Measurements from ENCODE around the gene LATS1.
"Not testable (repeated sequence)": the region's sequence is repeated elsewhere in the genome, so short reads cannot be mapped to it uniquely, and the experiment has no call there.

LATS1 gene

GRCh38 chr6:149754548-149754947, 36.6 kb upstream of the LATS1 start:
- DNase-seq (ENCODE audit: low read depth in 2 of 2): no peak
- TF ChIP-seq CTCF (IDR thresholded peaks at IDR 0.05; ENCODE audit: low read depth, low read length): no peak

GRCh38 chr6:149753374-149753637, 35.4 kb upstream of the LATS1 start:
- DNase-seq (ENCODE audit: low read depth in 2 of 2); H3K4me3 ChIP-seq (replicated peaks in 1 of 2; ENCODE audit: low read depth in 2 of 2, low read length in 2 of 2): not testable (repeated sequence)

More at GRCh38 chr6:149754548-149754947, 36.6 kb upstream of the LATS1 start:
- no peak overlapping the region for H3K4me3 ChIP-seq (replicated peaks in 1 of 2; ENCODE audit: low read depth in 2 of 2, low read length in 2 of 2)

GRCh38 chr6:149752600-149753373, 34.9 kb upstream of the LATS1 start:
- DNase-seq (ENCODE audit: low read depth in 2 of 2): peak in 1 of 2 donors; percentile 22

GRCh38 chr6:149751920-149752319, 34.0 kb upstream of the LATS1 start:
- not testable (repeated sequence) for DNase-seq (ENCODE audit: low read depth in 2 of 2); H3K4me3 ChIP-seq (replicated peaks in 1 of 2; ENCODE audit: low read depth in 2 of 2, low read length in 2 of 2)

More at GRCh38 chr6:149752600-149753373, 34.9 kb upstream of the LATS1 start:
- H3K4me3 ChIP-seq (replicated peaks in 1 of 2; ENCODE audit: low read depth in 2 of 2, low read length in 2 of 2): no peak overlapping the region
- no peak for TF ChIP-seq CTCF (IDR thresholded peaks at IDR 0.05; ENCODE audit: low read depth, low read length)

GRCh38 chr6:149751239-149751638, 33.3 kb upstream of the LATS1 start:
- peak overlapping the region in 1 of 2 donors; percentile 98 for H3K4me3 ChIP-seq (replicated peaks in 1 of 2; ENCODE audit: low read depth in 2 of 2, low read length in 2 of 2)
- TF ChIP-seq CTCF (IDR thresholded peaks at IDR 0.05; ENCODE audit: low read depth, low read length): no peak
- DNase-seq (ENCODE audit: low read depth in 2 of 2): no peak

GRCh38 chr6:149750136-149750609, 32.3 kb upstream of the LATS1 start:
- DNase-seq (ENCODE audit: low read depth in 2 of 2): peak; percentile 47 to 54
- no peak for TF ChIP-seq CTCF (IDR thresholded peaks at IDR 0.05; ENCODE audit: low read depth, low read length)

GRCh38 chr6:149749594-149750135, 31.8 kb upstream of the LATS1 start, which contains the start of gene PCMT1:
PCMT1 (plus strand) TSS chr6:149749741; CDS start chr6:149749902, 161 bp downstream.
- no peak for TF ChIP-seq CTCF (IDR thresholded peaks at IDR 0.05; ENCODE audit: low read depth, low read length)
- peak within 1 kb of the TSS; percentile 98 to 99 for H3K4me3 ChIP-seq (replicated peaks in 1 of 2; ENCODE audit: low read depth in 2 of 2, low read length in 2 of 2)
- peak; percentile 90 to 91 for DNase-seq (ENCODE audit: low read depth in 2 of 2)

More at GRCh38 chr6:149750136-149750609, 32.3 kb upstream of the LATS1 start:
- H3K4me3 ChIP-seq (replicated peaks in 1 of 2; ENCODE audit: low read depth in 2 of 2, low read length in 2 of 2): peak overlapping the region; percentile 98 to 99

GRCh38 chr6:149749082-149749593, 31.2 kb upstream of the LATS1 start:
- peak overlapping the region; percentile 45 to 98 for H3K4me3 ChIP-seq (replicated peaks in 1 of 2; ENCODE audit: low read depth in 2 of 2, low read length in 2 of 2)
- DNase-seq (ENCODE audit: low read depth in 2 of 2): not testable (repeated sequence)

All from cardiac fibroblast (primary cell).